DOHH2 (cell line): ENCODE results near the gene UNC13B.

Experiments used
- H3F3A ChIP-seq: fragments of 200-600 bp; sonication (generic), shearing (Covaris generic); 2 replicates; pipeline ENCODE4 v1.6.0; 2016; ENCODE audit warnings: antibody characterized with exemption, mild to moderate bottlenecking; ENCODE audit not compliant: control insufficient read depth, insufficient read depth
- H3K27ac ChIP-seq: fragments of 200-600 bp; sonication (generic); 2 replicates; pipeline ENCODE4 v1.5.1; 2014; ENCODE audit warnings: low read depth, mild to moderate bottlenecking, low read length, moderate library complexity
- H3K27me3 ChIP-seq: fragments of 200-600 bp; sonication (generic); 2 replicates; pipeline ENCODE4 v1.6.1; 2014; ENCODE audit warnings: mild to moderate bottlenecking, low read length, mixed read lengths; ENCODE audit not compliant: control insufficient read depth
- H3K36me3 ChIP-seq: fragments of 200-600 bp; sonication (generic); 2 replicates; pipeline ENCODE4 v1.6.1; 2014; ENCODE audit warnings: mild to moderate bottlenecking, low read length, moderate library complexity, mixed read lengths; ENCODE audit not compliant: control insufficient read depth
- H3K4me1 ChIP-seq: fragments of 200-600 bp; sonication (generic); 2 replicates; pipeline ENCODE4 v1.6.1; 2014; ENCODE audit warnings: mild to moderate bottlenecking, low read length, mixed read lengths; ENCODE audit not compliant: control insufficient read depth
- H3K4me2 ChIP-seq: fragments of 200-600 bp; sonication (generic); 2 replicates; pipeline ENCODE4 v1.6.0; 2014; ENCODE audit warnings: mild to moderate bottlenecking, low read length, moderate library complexity
- H3K4me3 ChIP-seq: fragments of 200-600 bp; sonication (generic); 2 replicates; pipeline ENCODE4 v1.5.1; 2014; ENCODE audit warnings: mild to moderate bottlenecking, low read length, mixed read lengths
- H3K79me2 ChIP-seq: fragments of 200-600 bp; sonication (generic); 2 replicates; pipeline ENCODE4 v1.6.1; 2014; ENCODE audit warnings: mild to moderate bottlenecking, low read length, mixed read lengths; ENCODE audit not compliant: control insufficient read depth
- H3K9me2 ChIP-seq: fragments of 200-600 bp; sonication (generic); replicated peaks from 2 replicates; pipeline ENCODE4 v1.6.1; 2014; ENCODE audit warnings: mild to moderate bottlenecking, low read length, mixed read lengths; ENCODE audit not compliant: control insufficient read depth
- H3K9me3 ChIP-seq: fragments of 200-600 bp; sonication (generic); 2 replicates; pipeline ENCODE4 v1.6.1; 2014; ENCODE audit warnings: antibody characterized with exemption, low read length, mixed read lengths; ENCODE audit not compliant: control insufficient read depth, insufficient read depth
- H4K20me1 ChIP-seq: fragments of 200-600 bp; sonication (generic); 2 replicates; pipeline ENCODE4 v1.6.0; 2014; ENCODE audit warnings: low read depth, mild to moderate bottlenecking, antibody characterized with exemption, low read length, moderate library complexity; ENCODE audit not compliant: control insufficient read depth, insufficient read depth
- EZH2phosphoT487 ChIP-seq: fragments of 200-600 bp; sonication (generic); IDR thresholded peaks from 2 replicates; pipeline ENCODE4 v1.6.1; 2017; ENCODE audit warnings: borderline replicate concordance, mild to moderate bottlenecking, antibody characterized with exemption, low read length, moderate library complexity, mixed read lengths
- TF ChIP-seq, protein P1 (sequence below): fragments of 200-600 bp; sonication (generic); IDR thresholded peaks from one replicate; pipeline ENCODE4 v1.5.1; 2014; ENCODE audit warnings: antibody characterized with exemption, mild to moderate bottlenecking, low read depth, low read length; ENCODE audit not compliant: poor library complexity, severe bottlenecking

The UNC13B gene

DNA sequence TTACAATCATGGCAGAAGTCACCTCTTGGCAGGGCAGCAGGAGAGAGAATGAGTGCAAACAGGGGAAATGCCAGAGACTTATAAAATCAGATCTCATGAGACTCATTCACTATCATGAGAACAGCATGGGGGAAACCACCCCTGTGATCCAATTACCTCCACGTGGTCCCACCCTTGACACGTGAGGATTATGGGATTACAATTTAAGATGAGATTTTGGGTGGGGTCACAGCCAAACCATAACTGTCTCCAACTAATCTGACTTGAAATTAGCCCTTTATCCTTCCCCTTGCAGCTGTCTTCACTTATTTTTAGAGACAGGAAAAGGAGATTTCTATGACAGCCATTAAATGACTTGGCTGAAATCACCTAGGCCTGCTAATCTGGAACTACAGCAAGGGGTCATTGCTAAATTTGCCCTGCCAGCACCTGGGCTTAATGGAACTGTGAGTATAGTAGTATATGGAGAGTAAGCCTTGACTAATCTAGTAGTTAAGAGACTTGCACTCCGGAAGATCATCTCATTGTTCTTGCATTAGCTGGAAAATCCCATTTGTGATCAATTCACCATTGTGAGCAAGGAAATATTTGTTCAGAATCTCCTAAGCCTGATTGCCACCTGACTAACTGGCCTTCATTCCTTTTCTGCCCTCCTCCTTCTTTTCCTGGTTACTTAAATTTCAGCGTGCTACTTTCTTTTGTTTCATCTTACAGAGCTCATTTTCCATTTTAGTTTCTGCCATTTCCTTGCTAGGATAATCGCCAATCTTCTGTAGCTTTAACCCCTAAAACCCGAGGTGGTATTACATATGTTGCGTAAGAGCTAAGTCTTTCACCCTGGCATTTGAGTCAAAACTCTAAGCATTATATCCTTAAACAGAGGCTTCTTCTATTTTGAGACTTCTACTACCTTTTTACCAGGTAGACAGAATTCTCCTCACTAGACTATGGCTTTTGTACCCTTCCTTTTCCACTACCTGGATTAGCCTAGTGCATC, 262.8 kb downstream of the UNC13B start:
- Histone ChIP-seq H3K9me2 (no peaks in the 10 kb centered on the region), H3F3A (no peaks in the 10 kb centered on the region), H3K36me3 (no peaks in the 10 kb centered on the region), H3K27me3 (peaks cover 3% of the 10 kb centered on the region), H3K4me1 (no peaks in the 10 kb centered on the region), H3K4me2 (no peak overlapping the region), H3K9me3 (no peaks in the 10 kb centered on the region), H3K4me3 (no peak overlapping the region), H4K20me1 (no peaks in the 10 kb centered on the region), H3K79me2 (no peaks in the 10 kb centered on the region), H3K27ac (no peak overlapping the region)
- TF ChIP-seq, protein P1, sequence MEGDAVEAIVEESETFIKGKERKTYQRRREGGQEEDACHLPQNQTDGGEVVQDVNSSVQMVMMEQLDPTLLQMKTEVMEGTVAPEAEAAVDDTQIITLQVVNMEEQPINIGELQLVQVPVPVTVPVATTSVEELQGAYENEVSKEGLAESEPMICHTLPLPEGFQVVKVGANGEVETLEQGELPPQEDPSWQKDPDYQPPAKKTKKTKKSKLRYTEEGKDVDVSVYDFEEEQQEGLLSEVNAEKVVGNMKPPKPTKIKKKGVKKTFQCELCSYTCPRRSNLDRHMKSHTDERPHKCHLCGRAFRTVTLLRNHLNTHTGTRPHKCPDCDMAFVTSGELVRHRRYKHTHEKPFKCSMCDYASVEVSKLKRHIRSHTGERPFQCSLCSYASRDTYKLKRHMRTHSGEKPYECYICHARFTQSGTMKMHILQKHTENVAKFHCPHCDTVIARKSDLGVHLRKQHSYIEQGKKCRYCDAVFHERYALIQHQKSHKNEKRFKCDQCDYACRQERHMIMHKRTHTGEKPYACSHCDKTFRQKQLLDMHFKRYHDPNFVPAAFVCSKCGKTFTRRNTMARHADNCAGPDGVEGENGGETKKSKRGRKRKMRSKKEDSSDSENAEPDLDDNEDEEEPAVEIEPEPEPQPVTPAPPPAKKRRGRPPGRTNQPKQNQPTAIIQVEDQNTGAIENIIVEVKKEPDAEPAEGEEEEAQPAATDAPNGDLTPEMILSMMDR, result no peak
- no peak for TF ChIP-seq EZH2phosphoT487

DNA sequence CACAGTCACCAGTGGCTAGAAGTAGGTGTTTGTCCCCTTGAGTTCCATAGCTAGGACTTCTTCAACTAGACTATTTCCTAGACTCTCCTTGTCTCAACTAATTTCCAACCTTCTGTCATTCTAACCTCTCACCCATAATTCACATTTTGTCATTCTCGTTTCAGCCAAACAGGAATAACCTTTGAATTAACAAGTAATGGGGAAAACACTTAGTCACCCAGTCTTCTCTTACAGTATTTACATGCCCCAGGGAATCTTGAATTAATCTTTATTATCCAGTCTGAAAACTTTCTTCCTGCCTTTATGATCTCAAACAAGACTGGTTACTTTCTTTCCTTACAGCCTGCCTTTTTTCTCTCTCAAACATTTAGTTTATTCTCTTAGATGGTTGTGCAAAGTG, 264.8 kb downstream of the UNC13B start:
- Histone ChIP-seq H3K79me2 (no peaks in the 10 kb centered on the region), H3K9me3 (no peaks in the 10 kb centered on the region), H3K4me3 (no peak overlapping the region), H3K9me2 (no peaks in the 10 kb centered on the region), H3K4me2 (no peak overlapping the region), H3K27me3 (peaks cover 3% of the 10 kb centered on the region), H4K20me1 (no peaks in the 10 kb centered on the region), H3K27ac (no peak overlapping the region), H3K4me1 (no peaks in the 10 kb centered on the region), H3F3A (no peaks in the 10 kb centered on the region), H3K36me3 (no peaks in the 10 kb centered on the region)
- no peak for TF ChIP-seq EZH2phosphoT487
- TF ChIP-seq, protein P1, result no peak

DNA sequence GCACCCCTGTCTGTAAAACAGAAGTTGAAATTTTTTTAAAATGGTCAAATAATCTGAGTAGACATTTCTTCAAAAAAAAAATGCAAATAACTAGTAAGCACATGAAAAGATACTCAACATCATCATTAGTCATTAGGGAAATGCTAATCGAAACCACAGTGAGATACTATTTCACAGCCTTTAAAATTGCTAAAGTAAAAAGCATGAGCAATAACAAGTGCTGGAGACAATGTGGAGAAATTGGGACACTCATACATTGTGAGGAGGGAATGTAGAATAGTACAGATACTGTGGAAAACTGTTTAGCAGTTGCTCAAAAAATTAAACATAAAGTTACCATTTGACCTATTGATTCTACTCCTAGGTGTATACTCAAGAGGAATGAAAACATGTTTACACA, 269.7 kb downstream of the UNC13B start:
- Histone ChIP-seq H3K9me3 (no peaks in the 10 kb centered on the region), H3K4me1 (no peaks in the 10 kb centered on the region), H3K4me2 (no peak overlapping the region), H3K27me3 (peaks cover 10% of the 10 kb centered on the region), H3F3A (no peaks in the 10 kb centered on the region), H3K4me3 (no peak overlapping the region), H3K27ac (no peak overlapping the region), H4K20me1 (no peaks in the 10 kb centered on the region), H3K9me2 (no peaks in the 10 kb centered on the region), H3K79me2 (no peaks in the 10 kb centered on the region), H3K36me3 (no peaks in the 10 kb centered on the region)
- TF ChIP-seq, protein P1, result no peak
- TF ChIP-seq EZH2phosphoT487, result no peak
